DOHH2 (cell line): ENCODE measurements around the gene ENTPD3.

Experiments
- H3F3A ChIP-seq: fragments of 200-600 bp; sonication (generic), shearing (Covaris generic); 2 replicates; pipeline ENCODE4 v1.6.0; 2016; ENCODE audit warnings: antibody characterized with exemption, mild to moderate bottlenecking; ENCODE audit not compliant: control insufficient read depth, insufficient read depth
- H3K27ac ChIP-seq: fragments of 200-600 bp; sonication (generic); 2 replicates; pipeline ENCODE4 v1.5.1; 2014; ENCODE audit warnings: low read depth, mild to moderate bottlenecking, low read length, moderate library complexity
- H3K27me3 ChIP-seq: fragments of 200-600 bp; sonication (generic); 2 replicates; pipeline ENCODE4 v1.6.1; 2014; ENCODE audit warnings: mild to moderate bottlenecking, low read length, mixed read lengths; ENCODE audit not compliant: control insufficient read depth
- H3K36me3 ChIP-seq: fragments of 200-600 bp; sonication (generic); 2 replicates; pipeline ENCODE4 v1.6.1; 2014; ENCODE audit warnings: mild to moderate bottlenecking, low read length, moderate library complexity, mixed read lengths; ENCODE audit not compliant: control insufficient read depth
- H3K4me1 ChIP-seq: fragments of 200-600 bp; sonication (generic); 2 replicates; pipeline ENCODE4 v1.6.1; 2014; ENCODE audit warnings: mild to moderate bottlenecking, low read length, mixed read lengths; ENCODE audit not compliant: control insufficient read depth
- H3K4me2 ChIP-seq: fragments of 200-600 bp; sonication (generic); 2 replicates; pipeline ENCODE4 v1.6.0; 2014; ENCODE audit warnings: mild to moderate bottlenecking, low read length, moderate library complexity
- H3K4me3 ChIP-seq: fragments of 200-600 bp; sonication (generic); 2 replicates; pipeline ENCODE4 v1.5.1; 2014; ENCODE audit warnings: mild to moderate bottlenecking, low read length, mixed read lengths
- H3K79me2 ChIP-seq: fragments of 200-600 bp; sonication (generic); 2 replicates; pipeline ENCODE4 v1.6.1; 2014; ENCODE audit warnings: mild to moderate bottlenecking, low read length, mixed read lengths; ENCODE audit not compliant: control insufficient read depth
- H3K9me2 ChIP-seq: fragments of 200-600 bp; sonication (generic); replicated peaks from 2 replicates; pipeline ENCODE4 v1.6.1; 2014; ENCODE audit warnings: mild to moderate bottlenecking, low read length, mixed read lengths; ENCODE audit not compliant: control insufficient read depth
- H3K9me3 ChIP-seq: fragments of 200-600 bp; sonication (generic); 2 replicates; pipeline ENCODE4 v1.6.1; 2014; ENCODE audit warnings: antibody characterized with exemption, low read length, mixed read lengths; ENCODE audit not compliant: control insufficient read depth, insufficient read depth
- H4K20me1 ChIP-seq: fragments of 200-600 bp; sonication (generic); 2 replicates; pipeline ENCODE4 v1.6.0; 2014; ENCODE audit warnings: low read depth, mild to moderate bottlenecking, antibody characterized with exemption, low read length, moderate library complexity; ENCODE audit not compliant: control insufficient read depth, insufficient read depth
- CTCF ChIP-seq: fragments of 200-600 bp; sonication (generic); IDR thresholded peaks from one replicate; pipeline ENCODE4 v1.5.1; 2014; ENCODE audit warnings: antibody characterized with exemption, mild to moderate bottlenecking, low read depth, low read length; ENCODE audit not compliant: poor library complexity, severe bottlenecking
- EZH2phosphoT487 ChIP-seq: fragments of 200-600 bp; sonication (generic); IDR thresholded peaks from 2 replicates; pipeline ENCODE4 v1.6.1; 2017; ENCODE audit warnings: borderline replicate concordance, mild to moderate bottlenecking, antibody characterized with exemption, low read length, moderate library complexity, mixed read lengths

The ENTPD3 gene

GRCh38 chr3:40452876-40453730 is 66.1 kb downstream of the ENTPD3 start:
- no peaks in the 10 kb centered on the region for H3K9me3 ChIP-seq
- H4K20me1 ChIP-seq: peaks cover 5% of the 10 kb centered on the region; the same call in 1 of the 2 replicates
- no peaks in the 10 kb centered on the region for H3K9me2 ChIP-seq
- H3K4me3 ChIP-seq: peak overlapping the region; percentile 88
- peaks cover 22% of the 10 kb centered on the region for H3K79me2 ChIP-seq
- no peak for TF ChIP-seq CTCF
- no peak for TF ChIP-seq EZH2phosphoT487
- H3K27me3 ChIP-seq: no peaks in the 10 kb centered on the region
- H3K4me2 ChIP-seq: peak overlapping the region; percentile 99
- H3K36me3 ChIP-seq: peaks cover 9% of the 10 kb centered on the region
- peaks cover 2% of the 10 kb centered on the region for H3F3A ChIP-seq
- H3K27ac ChIP-seq: peak overlapping the region; percentile 34
- peaks cover 29% of the 10 kb centered on the region for H3K4me1 ChIP-seq

- no peak for TF ChIP-seq EZH2phosphoT487
- no peak for TF ChIP-seq CTCF
- Histone ChIP-seq H3K4me1 (peaks cover 38% of the 10 kb centered on the region), H3K36me3 (peaks cover 17% of the 10 kb centered on the region), H3K4me2 (peak overlapping the region; percentile 99), H3K9me3 (no peaks in the 10 kb centered on the region), H3K79me2 (peaks cover 30% of the 10 kb centered on the region), H4K20me1 (peaks cover 13% of the 10 kb centered on the region; the same call in 1 of the 2 replicates), H3F3A (peaks cover 11% of the 10 kb centered on the region), H3K4me3 (peak overlapping the region; percentile 88), H3K27me3 (no peaks in the 10 kb centered on the region), H3K27ac (no peak overlapping the region), H3K9me2 (no peaks in the 10 kb centered on the region)
These were observed 66.9 kb downstream of the ENTPD3 start for GRCh38 chr3:40453933-40454332.

GRCh38 chr3:40455328-40455727 is 68.3 kb downstream of the ENTPD3 start:
- no peak overlapping the region for H3K27ac ChIP-seq
- peaks cover 42% of the 10 kb centered on the region for H3K4me1 ChIP-seq
- peaks cover 20% of the 10 kb centered on the region for H3F3A ChIP-seq
- TF ChIP-seq CTCF: no peak
- no peak for TF ChIP-seq EZH2phosphoT487
- H4K20me1 ChIP-seq: peaks cover 22% of the 10 kb centered on the region; the same call in 1 of the 2 replicates
- peaks cover 31% of the 10 kb centered on the region for H3K36me3 ChIP-seq
- H3K79me2 ChIP-seq: peaks cover 44% of the 10 kb centered on the region
- H3K4me2 ChIP-seq: no peak overlapping the region
- no peaks in the 10 kb centered on the region for H3K9me3 ChIP-seq
- H3K27me3 ChIP-seq: no peaks in the 10 kb centered on the region
- H3K9me2 ChIP-seq: no peaks in the 10 kb centered on the region
- no peak overlapping the region for H3K4me3 ChIP-seq
